ENCODE measurements around the gene ADARB2.

DNA sequence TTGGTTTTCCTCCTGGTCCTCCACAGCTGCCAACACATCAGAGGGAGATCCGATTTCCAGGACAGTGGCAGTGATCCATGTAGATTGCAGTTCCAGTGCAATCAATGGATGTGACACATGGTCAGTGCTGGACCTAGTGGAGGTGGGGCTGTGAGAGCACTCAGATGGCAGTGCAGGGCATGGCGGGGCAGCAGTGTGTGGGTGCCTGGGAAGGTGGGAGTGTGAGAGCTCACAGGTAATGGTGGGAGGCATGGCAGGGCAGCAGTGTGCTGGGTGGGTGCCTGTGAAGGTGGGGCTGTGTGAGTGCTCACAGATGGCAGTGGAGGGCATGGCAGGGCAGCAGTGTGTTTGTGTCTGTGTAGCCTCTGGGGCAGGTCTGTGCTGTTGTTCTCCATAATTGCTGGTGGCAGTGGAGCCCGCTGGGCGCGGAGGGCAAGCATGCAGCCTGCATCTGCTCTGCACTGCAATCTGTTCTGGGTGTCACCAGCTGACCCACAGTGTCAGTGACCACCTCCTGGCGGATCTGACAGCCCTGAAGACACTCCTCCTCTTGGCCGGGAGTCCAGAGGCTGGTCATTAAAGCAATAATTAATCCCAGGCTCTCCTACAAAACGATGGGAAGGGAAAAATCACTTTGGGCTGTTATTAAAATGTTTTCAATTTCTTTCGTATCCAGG lies 8.6 kb upstream of the ADARB2 start:
- TF ChIP-seq ARNT (IDR thresholded peaks at IDR 0.05): no peak
- no peak for TF ChIP-seq ZNF384 (IDR thresholded peaks at IDR 0.05)
- no peak for TF ChIP-seq ELF4 (IDR thresholded peaks at IDR 0.05)
- TF ChIP-seq HDGF (IDR thresholded peaks at IDR 0.05; ENCODE audit: borderline replicate concordance): no peak
- TF ChIP-seq SUZ12 (IDR thresholded peaks at IDR 0.05): no peak
- no peak for TF ChIP-seq FOXM1 (IDR thresholded peaks at IDR 0.05; ENCODE audit: borderline replicate concordance)
- TF ChIP-seq, protein P1, sequence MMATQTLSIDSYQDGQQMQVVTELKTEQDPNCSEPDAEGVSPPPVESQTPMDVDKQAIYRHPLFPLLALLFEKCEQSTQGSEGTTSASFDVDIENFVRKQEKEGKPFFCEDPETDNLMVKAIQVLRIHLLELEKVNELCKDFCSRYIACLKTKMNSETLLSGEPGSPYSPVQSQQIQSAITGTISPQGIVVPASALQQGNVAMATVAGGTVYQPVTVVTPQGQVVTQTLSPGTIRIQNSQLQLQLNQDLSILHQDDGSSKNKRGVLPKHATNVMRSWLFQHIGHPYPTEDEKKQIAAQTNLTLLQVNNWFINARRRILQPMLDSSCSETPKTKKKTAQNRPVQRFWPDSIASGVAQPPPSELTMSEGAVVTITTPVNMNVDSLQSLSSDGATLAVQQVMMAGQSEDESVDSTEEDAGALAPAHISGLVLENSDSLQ (IDR thresholded peaks at IDR 0.05): no peak
- TF ChIP-seq TARDBP (IDR thresholded peaks at IDR 0.05): no peak
- TF ChIP-seq FOXA1 (IDR thresholded peaks at IDR 0.05): no peak
- no peak for TF ChIP-seq SP1 (IDR thresholded peaks at IDR 0.05)
- TF ChIP-seq LEF1 (IDR thresholded peaks at IDR 0.05; ENCODE audit: borderline replicate concordance): no peak
- TF ChIP-seq FOXK2 (IDR thresholded peaks at IDR 0.05): no peak
- TF ChIP-seq NFRKB (IDR thresholded peaks at IDR 0.05): no peak

Measured in HEK293T (cell line).